T-helper 2 cell (primary cell): ENCODE data around the gene MAGOH.

ENCODE experiments used
- DNase-seq, 5 experiments: peaks; one replicate each; pipeline versions ENCODE4 v3.0.0 to v3.0.0-alpha.2; 2012 to 2022

Gene MAGOH

GRCh38 chr1:53270107-53270506 is 31.8 kb upstream of the MAGOH start:
- no peak for DNase-seq

GRCh38 chr1:53267761-53268160 is 29.4 kb upstream of the MAGOH start:
- no peak for DNase-seq

- no peak for DNase-seq
Measured at GRCh38 chr1:53266038-53266437, 27.7 kb upstream of the MAGOH start.

- DNase-seq: no peak
Measured at GRCh38 chr1:53265581-53265980, 27.3 kb upstream of the MAGOH start.

- no peak for DNase-seq
Measured at GRCh38 chr1:53264048-53264447, 25.7 kb upstream of the MAGOH start.

- DNase-seq: no peak
Measured at GRCh38 chr1:53262000-53262399, 23.7 kb upstream of the MAGOH start.

GRCh38 chr1:53260631-53261247 is 22.4 kb upstream of the MAGOH start:
- no peak for DNase-seq

- no peak for DNase-seq
Measured at GRCh38 chr1:53259932-53260331, 21.6 kb upstream of the MAGOH start.

- no peak for DNase-seq
Measured at GRCh38 chr1:53258216-53258615, 19.9 kb upstream of the MAGOH start.

GRCh38 chr1:53257454-53258081 is 19.2 kb upstream of the MAGOH start:
- no peak for DNase-seq

GRCh38 chr1:53256511-53257453 is 18.5 kb upstream of the MAGOH start:
- DNase-seq: no peak

GRCh38 chr1:53255031-53255430 is 16.7 kb upstream of the MAGOH start:
- no peak for DNase-seq

GRCh38 chr1:53254011-53254640 is 15.8 kb upstream of the MAGOH start:
- no peak for DNase-seq

- DNase-seq: no peak
Measured at GRCh38 chr1:53250325-53250724, 12.0 kb upstream of the MAGOH start.

- no peak for DNase-seq
Measured at GRCh38 chr1:53249706-53250105, 11.4 kb upstream of the MAGOH start.

GRCh38 chr1:53246261-53247134 is 8.2 kb upstream of the MAGOH start:
- no peak for DNase-seq

- DNase-seq: no peak
Measured at GRCh38 chr1:53244141-53244540, 5.8 kb upstream of the MAGOH start.

- DNase-seq: no peak
Measured at GRCh38 chr1:53242381-53242780, 4.1 kb upstream of the MAGOH start.

- DNase-seq: no peak
Measured at GRCh38 chr1:53241828-53242227, 3.5 kb upstream of the MAGOH start.

GRCh38 chr1:53237638-53238037 is 680 bp downstream of the MAGOH start:
- DNase-seq: no peak

GRCh38 chr1:53220962-53221286 is 17.4 kb downstream of the MAGOH start:
- no peak for DNase-seq
